RCC 7860 (cell line): ENCODE results near the gene CAPN8.

Source experiments
- DNase-seq: peaks from one replicate; pipeline ENCODE4 v3.0.0-alpha.2; 2015; ENCODE audit warnings: low spot score
- FAIRE-seq: peaks from 2 replicates; lab custom pipeline; 2012; peaks lifted over from hg19 to GRCh38; lab: Jason Lieb, UNC

The CAPN8 gene

GRCh38 chr1:223665592-223666312, at the start of gene CAPN8:
Gene CAPN8, minus strand, starts transcription at chr1:223665701. Its CDS starts 55 bp downstream, at chr1:223665646.
- no peak for FAIRE-seq

GRCh38 chr1:223714849-223715603, 49.5 kb upstream of the CAPN8 start:
- peak; percentile 89 for FAIRE-seq
- peak; percentile 89 for DNase-seq

More at GRCh38 chr1:223665592-223666312, at the start of gene CAPN8:
- no peak for DNase-seq

- DNase-seq: no peak
- FAIRE-seq: no peak
These were observed 48.9 kb upstream of the CAPN8 start for GRCh38 chr1:223714421-223714724.

GRCh38 chr1:223713546-223714420, 48.3 kb upstream of the CAPN8 start:
- no peak for DNase-seq
- FAIRE-seq: no peak

GRCh38 chr1:223712850-223713474, 47.5 kb upstream of the CAPN8 start:
- no peak for FAIRE-seq
- no peak for DNase-seq

- DNase-seq (peak; percentile 72), FAIRE-seq (no peak)
These were observed 46.8 kb upstream of the CAPN8 start, which contains the start of gene CAPN2 for GRCh38 chr1:223712194-223712849. Gene CAPN2, plus strand, starts transcription at chr1:223712539. Its CDS starts 102 bp downstream, at chr1:223712641.

GRCh38 chr1:223711747-223712193, 46.3 kb upstream of the CAPN8 start:
- DNase-seq (no peak), FAIRE-seq (no peak)

- no peak for DNase-seq
- FAIRE-seq: no peak
These were observed 45.7 kb upstream of the CAPN8 start for GRCh38 chr1:223711173-223711572.

- FAIRE-seq: no peak
- DNase-seq: no peak
These were observed 45.0 kb upstream of the CAPN8 start for GRCh38 chr1:223710179-223711133.

GRCh38 chr1:223709598-223709997, 44.1 kb upstream of the CAPN8 start:
- no peak for DNase-seq
- no peak for FAIRE-seq

GRCh38 chr1:223708651-223709268, 43.3 kb upstream of the CAPN8 start:
- DNase-seq (no peak), FAIRE-seq (no peak)

GRCh38 chr1:223708001-223708359, 42.5 kb upstream of the CAPN8 start:
- FAIRE-seq (no peak), DNase-seq (no peak)

- peak; percentile 98 for DNase-seq
- peak; percentile 97 for FAIRE-seq
These were observed 41.9 kb upstream of the CAPN8 start for GRCh38 chr1:223707256-223708000.

GRCh38 chr1:223706077-223706973, 40.8 kb upstream of the CAPN8 start:
- FAIRE-seq: peak; percentile 70
- DNase-seq: peak; percentile 79

GRCh38 chr1:223704921-223705878, 39.7 kb upstream of the CAPN8 start:
- DNase-seq: peak; percentile 55
- peak; percentile 36 for FAIRE-seq

GRCh38 chr1:223703668-223704013, 38.1 kb upstream of the CAPN8 start:
- DNase-seq (no peak), FAIRE-seq (no peak)
